Muscle layer of colon (tissue), 2 donors: ENCODE data around the gene HAUS5.

ENCODE experiments used
- H3K27ac ChIP-seq: one replicate; pipeline ENCODE4 v1.7.0; 2013; ENCODE audit warnings: low read depth, mild to moderate bottlenecking, low read length, moderate library complexity
- H3K27me3 ChIP-seq, 2 donors: one replicate each; pipeline ENCODE4 v1.7.0; 2013; ENCODE audit warnings: low read length in 2 of 2, mild to moderate bottlenecking in 2 of 2; ENCODE audit not compliant: insufficient read depth in 2 of 2, control insufficient read depth in 1 of 2
- H3K36me3 ChIP-seq: one replicate; pipeline ENCODE4 v1.7.0; 2013; ENCODE audit warnings: mild to moderate bottlenecking, low read length; ENCODE audit not compliant: insufficient read depth
- H3K4me1 ChIP-seq: one replicate; pipeline ENCODE4 v1.7.0; 2013; ENCODE audit warnings: mild to moderate bottlenecking, low read length; ENCODE audit not compliant: insufficient read depth
- H3K4me3 ChIP-seq, 2 donors: one replicate each; pipeline ENCODE4 v1.7.0; 2013; ENCODE audit warnings: low read length in 2 of 2, low read depth in 1 of 2, mild to moderate bottlenecking in 1 of 2, moderate library complexity in 1 of 2
- H3K9ac ChIP-seq: one replicate; pipeline ENCODE4 v1.7.0; 2013; ENCODE audit warnings: low read length
- H3K9me3 ChIP-seq: one replicate; pipeline ENCODE4 v1.7.0; 2013; ENCODE audit warnings: mild to moderate bottlenecking, low read length
- donor health status: abdominal sarcoma.
- donor health status: Adenocarcinoma of cecum.

HAUS5 gene

GRCh38 chr19:35633727-35634440, 21.3 kb downstream of the HAUS5 start:
- Histone ChIP-seq H3K9ac (no peak overlapping the region), H3K27ac (no peak overlapping the region), H3K27me3 (no peaks in the 10 kb centered on the region), H3K36me3 (peaks cover 68% of the 10 kb centered on the region), H3K4me3 (no peak overlapping the region), H3K9me3 (no peaks in the 10 kb centered on the region), H3K4me1 (peaks cover 8% of the 10 kb centered on the region)

- H3K27ac ChIP-seq = no peak overlapping the region
- H3K9me3 ChIP-seq = no peaks in the 10 kb centered on the region
- H3K36me3 ChIP-seq = peaks cover 53% of the 10 kb centered on the region
- H3K4me1 ChIP-seq = no peaks in the 10 kb centered on the region
- H3K27me3 ChIP-seq = no peaks in the 10 kb centered on the region
- no peak overlapping the region for H3K9ac ChIP-seq
- H3K4me3 ChIP-seq = no peak overlapping the region
Measured at GRCh38 chr19:35636651-35637050, 24.1 kb downstream of the HAUS5 start.

GRCh38 chr19:35637165-35637564, 24.6 kb downstream of the HAUS5 start:
- H3K9ac ChIP-seq = no peak overlapping the region
- H3K27ac ChIP-seq = no peak overlapping the region
- no peaks in the 10 kb centered on the region for H3K27me3 ChIP-seq
- H3K4me3 ChIP-seq = no peak overlapping the region
- H3K36me3 ChIP-seq = peaks cover 48% of the 10 kb centered on the region
- no peaks in the 10 kb centered on the region for H3K9me3 ChIP-seq
- no peaks in the 10 kb centered on the region for H3K4me1 ChIP-seq

- H3K9ac ChIP-seq = no peak overlapping the region
- no peaks in the 10 kb centered on the region for H3K27me3 ChIP-seq
- no peaks in the 10 kb centered on the region for H3K9me3 ChIP-seq
- peaks cover 6% of the 10 kb centered on the region for H3K4me1 ChIP-seq
- H3K4me3 ChIP-seq = no peak overlapping the region
- H3K36me3 ChIP-seq = peaks cover 30% of the 10 kb centered on the region
- H3K27ac ChIP-seq = no peak overlapping the region
Measured at GRCh38 chr19:35639321-35639639, 26.7 kb downstream of the HAUS5 start.

GRCh38 chr19:35639863-35640262, 27.3 kb downstream of the HAUS5 start:
- no peak overlapping the region for H3K4me3 ChIP-seq
- H3K27ac ChIP-seq = no peak overlapping the region
- H3K36me3 ChIP-seq = peaks cover 28% of the 10 kb centered on the region
- H3K9me3 ChIP-seq = no peaks in the 10 kb centered on the region
- no peak overlapping the region for H3K9ac ChIP-seq
- H3K4me1 ChIP-seq = peaks cover 6% of the 10 kb centered on the region
- no peaks in the 10 kb centered on the region for H3K27me3 ChIP-seq

GRCh38 chr19:35641515-35642151, 29.1 kb downstream of the HAUS5 start, which contains the start of gene ETV2:
ETV2 (plus strand) TSS chr19:35641745; CDS start chr19:35642461, 716 bp downstream.
- H3K9me3 ChIP-seq = no peaks in the 10 kb centered on the region
- H3K4me1 ChIP-seq = peaks cover 6% of the 10 kb centered on the region
- H3K27ac ChIP-seq = no peak within 1 kb of the TSS
- H3K27me3 ChIP-seq = no peaks in the 10 kb centered on the region
- no peak within 1 kb of the TSS for H3K4me3 ChIP-seq
- H3K9ac ChIP-seq = no peak within 1 kb of the TSS
- H3K36me3 ChIP-seq = peaks cover 15% of the 10 kb centered on the region

GRCh38 chr19:35642312-35642711, 29.8 kb downstream of the HAUS5 start:
- Histone ChIP-seq H3K4me3 (no peak overlapping the region), H3K27me3 (no peaks in the 10 kb centered on the region), H3K27ac (no peak overlapping the region), H3K4me1 (peaks cover 6% of the 10 kb centered on the region), H3K9ac (no peak overlapping the region), H3K9me3 (no peaks in the 10 kb centered on the region), H3K36me3 (peaks cover 9% of the 10 kb centered on the region)

GRCh38 chr19:35642798-35643254, 30.3 kb downstream of the HAUS5 start:
- H3K9me3 ChIP-seq = no peaks in the 10 kb centered on the region
- no peaks in the 10 kb centered on the region for H3K27me3 ChIP-seq
- peak overlapping the region in 1 of 2 donors; percentile 83 for H3K4me3 ChIP-seq
- H3K4me1 ChIP-seq = peaks cover 10% of the 10 kb centered on the region
- peaks cover 3% of the 10 kb centered on the region for H3K36me3 ChIP-seq
- no peak overlapping the region for H3K9ac ChIP-seq
- no peak overlapping the region for H3K27ac ChIP-seq

GRCh38 chr19:35643255-35644205, 31.0 kb downstream of the HAUS5 start:
- Histone ChIP-seq H3K4me1 (peaks cover 10% of the 10 kb centered on the region), H3K4me3 (peak overlapping the region; percentile 74 to 83), H3K36me3 (no peaks in the 10 kb centered on the region), H3K27ac (peak overlapping the region; percentile 97), H3K9ac (peak overlapping the region; percentile 14), H3K27me3 (no peaks in the 10 kb centered on the region), H3K9me3 (no peaks in the 10 kb centered on the region)

GRCh38 chr19:35644206-35644986, 31.9 kb downstream of the HAUS5 start:
- peaks cover 18% of the 10 kb centered on the region for H3K4me1 ChIP-seq
- H3K27ac ChIP-seq = peak overlapping the region; percentile 97
- H3K9ac ChIP-seq = peak overlapping the region; percentile 14
- no peaks in the 10 kb centered on the region for H3K27me3 ChIP-seq
- peak overlapping the region; percentile 74 to 83 for H3K4me3 ChIP-seq
- no peaks in the 10 kb centered on the region for H3K36me3 ChIP-seq
- H3K9me3 ChIP-seq = no peaks in the 10 kb centered on the region
